ENCODE results near the gene GYPB.
"Not testable (repeated sequence)": the region's sequence is repeated elsewhere in the genome, so short reads cannot be mapped to it uniquely, and the experiment has no call there.

GRCh38 chr4:144060234-144060859, 41.2 kb upstream of the GYPB start:
- TF ChIP-seq CTCF (IDR thresholded peaks at IDR 0.05; ENCODE audit: poor library complexity); EZH2 (IDR thresholded peaks at IDR 0.05; ENCODE audit: borderline replicate concordance): not testable (repeated sequence)

Measured in hepatocyte (in vitro differentiated cells).